BE2C (cell line): Measurements from ENCODE around the gene LPXN.

Source experiments
- DNase-seq: peaks from one replicate; pipeline ENCODE4 v3.0.0-alpha.2; 2020
- H3K27me3 ChIP-seq: fragments of 250-450 bp; sonication (Bioruptor Pico); 2 replicates; pipeline ENCODE4 v1.5.1; 2020; ENCODE audit warnings: mild to moderate bottlenecking
- H3K36me3 ChIP-seq: fragments of 250-450 bp; sonication (Bioruptor Pico); 2 replicates; pipeline ENCODE4 v1.5.1; 2020; ENCODE audit warnings: mild to moderate bottlenecking
- H3K4me1 ChIP-seq: fragments of 250-450 bp; sonication (Bioruptor Pico); 2 replicates; pipeline ENCODE4 v1.5.1; 2020
- H3K4me3 ChIP-seq: 2 replicates; pipeline ENCODE4 v1.5.1; 2011; ENCODE audit warnings: low read depth, low read length
- H3K9me3 ChIP-seq: fragments of 250-450 bp; sonication (Bioruptor Pico); 2 replicates; pipeline ENCODE4 v1.5.1; 2020
- CTCF ChIP-seq: IDR thresholded peaks from 2 replicates; pipeline ENCODE4 v1.5.1; 2012; ENCODE audit warnings: mild to moderate bottlenecking, low read depth, low read length

LPXN gene

GRCh38 chr11:58507355-58507754 lies 68.3 kb downstream of the LPXN start:
- DNase-seq = no peak
- Histone ChIP-seq H3K27me3 (no peaks in the 10 kb centered on the region), H3K9me3 (no peaks in the 10 kb centered on the region), H3K4me3 (no peak overlapping the region), H3K36me3 (no peaks in the 10 kb centered on the region), H3K4me1 (no peaks in the 10 kb centered on the region)
- TF ChIP-seq CTCF = no peak

GRCh38 chr11:58506935-58507334 lies 68.7 kb downstream of the LPXN start:
- Histone ChIP-seq H3K4me3 (no peak overlapping the region), H3K4me1 (no peaks in the 10 kb centered on the region), H3K36me3 (no peaks in the 10 kb centered on the region), H3K27me3 (no peaks in the 10 kb centered on the region), H3K9me3 (no peaks in the 10 kb centered on the region)
- no peak for DNase-seq
- no peak for TF ChIP-seq CTCF

- no peaks in the 10 kb centered on the region for H3K27me3 ChIP-seq
- no peaks in the 10 kb centered on the region for H3K9me3 ChIP-seq
- no peak for TF ChIP-seq CTCF
- no peaks in the 10 kb centered on the region for H3K36me3 ChIP-seq
- no peak for DNase-seq
- no peak overlapping the region for H3K4me3 ChIP-seq
- H3K4me1 ChIP-seq = no peaks in the 10 kb centered on the region
Measured at GRCh38 chr11:58505849-58506248, 69.8 kb downstream of the LPXN start.

GRCh38 chr11:58504232-58504631 lies 71.4 kb downstream of the LPXN start:
- no peak overlapping the region for H3K4me3 ChIP-seq
- no peaks in the 10 kb centered on the region for H3K36me3 ChIP-seq
- no peaks in the 10 kb centered on the region for H3K4me1 ChIP-seq
- TF ChIP-seq CTCF = no peak
- no peaks in the 10 kb centered on the region for H3K27me3 ChIP-seq
- DNase-seq = no peak
- H3K9me3 ChIP-seq = no peaks in the 10 kb centered on the region

- Histone ChIP-seq H3K9me3 (no peaks in the 10 kb centered on the region), H3K4me3 (no peak overlapping the region), H3K27me3 (no peaks in the 10 kb centered on the region), H3K4me1 (no peaks in the 10 kb centered on the region), H3K36me3 (no peaks in the 10 kb centered on the region)
- no peak for DNase-seq
- TF ChIP-seq CTCF = no peak
Measured at GRCh38 chr11:58503361-58503856, 72.2 kb downstream of the LPXN start.

GRCh38 chr11:58502004-58502403 lies 73.7 kb downstream of the LPXN start:
- Histone ChIP-seq H3K4me1 (no peaks in the 10 kb centered on the region), H3K36me3 (no peaks in the 10 kb centered on the region), H3K4me3 (no peak overlapping the region), H3K9me3 (no peaks in the 10 kb centered on the region), H3K27me3 (no peaks in the 10 kb centered on the region)
- DNase-seq = no peak
- TF ChIP-seq CTCF = no peak
